ENCODE measurements around the gene TSHZ2.

GRCh38 chr20:52994184-52994970 is 22.2 kb downstream of the TSHZ2 start:
- no peak for TF ChIP-seq CTCF (IDR thresholded peaks at IDR 0.05 in 2 of 3, conservative IDR thresholded peaks at IDR 0.05 in 1 of 3; ENCODE audit: insufficient read depth in 2 of 3, low read depth in 1 of 3, low read length in 3 of 3)
- TF ChIP-seq TAF1 (IDR thresholded peaks at IDR 0.05; ENCODE audit: control insufficient read depth, extremely low read depth, insufficient read depth, low read length, severe bottlenecking): no peak
